GM19351 (cell line): Measurements from ENCODE around the gene WHRN.

Experiments
- ATAC-seq: cut with Tn5 transposase; IDR thresholded peaks from one replicate; pipeline ENCODE4 v1.9.1; 2021; ENCODE audit warnings: mild to moderate bottlenecking, moderate library complexity; ENCODE audit not compliant: unreplicated experiment

WHRN gene

DNA sequence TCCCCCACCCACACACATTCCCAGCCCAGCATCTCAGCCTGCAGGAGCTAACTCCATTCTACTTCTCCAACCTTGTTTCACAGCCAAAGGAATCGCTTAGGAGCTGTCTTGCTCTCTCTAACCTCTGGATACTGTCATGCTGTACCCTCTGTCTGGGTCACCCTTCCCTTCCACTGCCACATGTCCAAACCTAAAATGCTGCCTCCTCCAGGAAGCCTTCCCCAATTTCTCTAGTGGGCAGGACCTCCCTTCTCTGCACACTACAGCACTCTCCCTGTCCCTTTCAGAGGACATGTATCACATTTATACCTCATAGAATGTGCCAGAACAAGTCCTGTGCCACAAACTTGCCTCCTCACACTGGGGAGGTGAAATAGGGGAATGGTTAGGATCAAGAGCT is 30.8 kb downstream of the WHRN start:
- no peak for ATAC-seq

DNA sequence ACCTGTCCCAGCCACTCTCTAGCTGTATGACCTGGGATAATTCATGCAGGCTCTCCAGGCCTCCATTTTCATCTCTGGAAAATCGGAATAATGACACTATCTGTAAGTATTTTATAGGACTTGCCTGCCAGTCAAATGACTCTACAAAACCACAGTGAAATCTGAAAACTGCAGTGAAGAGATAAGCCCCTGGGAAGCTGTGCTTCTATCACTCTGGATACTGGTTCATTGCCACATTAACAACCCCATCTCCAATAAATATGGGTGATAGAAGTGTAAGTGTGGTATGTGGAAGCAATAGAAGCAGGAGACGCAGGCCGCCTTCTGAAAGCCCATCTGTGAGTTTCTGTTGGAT is 31.8 kb downstream of the WHRN start:
- no peak for ATAC-seq

DNA sequence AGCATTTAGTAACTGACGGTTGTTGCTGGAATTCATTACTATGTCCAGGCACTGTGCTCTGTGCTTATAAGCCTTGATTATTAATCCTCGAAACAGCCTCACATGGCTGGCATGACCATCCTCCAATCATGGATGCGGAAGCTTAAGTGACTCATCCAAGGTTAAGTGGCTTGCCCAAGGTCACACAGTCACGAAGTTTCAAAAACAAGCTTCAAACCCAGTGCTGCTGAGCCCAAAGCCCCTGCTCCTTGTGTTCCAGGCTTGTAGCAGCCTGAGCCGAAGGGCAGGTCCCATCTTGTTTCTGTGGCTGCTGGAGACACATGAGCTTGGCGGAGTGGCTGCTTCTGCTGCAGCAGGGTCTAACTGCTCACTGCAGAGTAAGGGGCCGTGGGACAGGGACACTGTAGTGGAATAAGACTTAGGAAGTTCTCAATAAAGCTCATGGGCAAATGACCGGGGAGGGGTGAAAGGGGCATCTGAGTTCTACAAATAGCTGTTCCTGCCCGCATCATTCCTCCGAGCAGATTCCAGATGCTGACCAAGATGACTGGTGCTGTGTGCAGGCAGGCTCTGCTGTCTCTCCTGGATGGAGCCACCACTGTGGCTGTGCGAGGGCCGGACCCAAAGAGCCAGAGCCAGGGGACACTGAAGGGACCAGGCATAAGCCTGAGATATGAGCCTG is 32.4 kb downstream of the WHRN start:
- ATAC-seq: no peak

DNA sequence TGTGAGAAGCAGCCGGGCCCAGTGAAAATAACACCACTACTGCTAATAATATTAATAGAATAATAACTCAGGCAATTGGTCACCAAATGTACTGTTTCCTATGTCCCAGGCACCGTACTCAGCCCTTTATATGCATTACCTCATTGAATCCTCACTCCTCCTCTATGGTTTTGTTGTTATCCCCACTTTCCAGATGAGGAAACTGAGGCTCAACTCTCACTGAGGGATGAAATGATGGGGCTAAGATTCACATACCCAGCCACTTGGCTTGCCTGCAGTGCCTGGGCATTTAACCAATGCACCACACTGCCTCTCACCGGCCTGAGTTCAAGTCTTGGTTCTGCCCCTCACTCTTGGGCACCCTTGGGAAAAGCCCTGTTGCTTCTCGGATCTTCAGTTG is 34.1 kb downstream of the WHRN start:
- ATAC-seq: no peak

DNA sequence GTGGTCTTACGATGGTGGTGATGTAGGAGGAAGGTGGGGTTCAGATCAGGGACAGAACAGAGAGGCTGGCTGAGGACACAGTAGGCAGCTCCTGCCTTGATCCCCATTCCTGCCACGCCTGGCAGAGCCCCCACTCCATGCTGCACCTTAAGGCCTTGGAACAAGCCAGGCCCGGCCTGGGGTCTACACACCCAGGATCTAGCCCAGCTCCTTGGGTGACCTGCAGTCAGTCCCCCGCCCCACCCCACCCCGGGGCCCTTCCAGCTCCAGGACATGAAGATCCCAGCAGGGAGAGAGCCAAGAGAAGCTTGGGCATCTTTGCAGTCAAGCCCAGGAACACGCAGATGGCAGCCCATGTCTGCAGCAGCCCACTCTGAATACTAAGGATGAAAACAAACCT is 34.7 kb downstream of the WHRN start:
- ATAC-seq: no peak

DNA sequence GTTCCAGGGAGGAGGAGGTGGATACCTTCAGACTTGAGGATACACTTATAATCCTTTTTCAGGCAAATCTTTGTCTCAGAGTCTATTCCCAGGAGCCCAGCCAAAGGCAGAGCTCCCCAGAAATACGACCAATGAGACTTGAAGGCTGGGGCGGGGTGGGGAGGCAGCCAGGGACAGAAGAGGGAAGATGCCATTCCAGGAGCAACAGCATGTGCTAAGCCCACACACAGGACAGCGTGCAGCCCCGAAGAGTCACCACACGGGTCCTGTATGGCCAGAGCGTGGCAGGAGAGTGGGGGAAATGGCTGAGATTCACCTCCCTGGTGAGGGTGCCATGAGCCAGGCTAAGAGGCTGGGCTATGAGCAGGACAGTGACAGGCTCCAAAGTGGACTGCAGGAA is 35.2 kb downstream of the WHRN start:
- ATAC-seq: no peak

DNA sequence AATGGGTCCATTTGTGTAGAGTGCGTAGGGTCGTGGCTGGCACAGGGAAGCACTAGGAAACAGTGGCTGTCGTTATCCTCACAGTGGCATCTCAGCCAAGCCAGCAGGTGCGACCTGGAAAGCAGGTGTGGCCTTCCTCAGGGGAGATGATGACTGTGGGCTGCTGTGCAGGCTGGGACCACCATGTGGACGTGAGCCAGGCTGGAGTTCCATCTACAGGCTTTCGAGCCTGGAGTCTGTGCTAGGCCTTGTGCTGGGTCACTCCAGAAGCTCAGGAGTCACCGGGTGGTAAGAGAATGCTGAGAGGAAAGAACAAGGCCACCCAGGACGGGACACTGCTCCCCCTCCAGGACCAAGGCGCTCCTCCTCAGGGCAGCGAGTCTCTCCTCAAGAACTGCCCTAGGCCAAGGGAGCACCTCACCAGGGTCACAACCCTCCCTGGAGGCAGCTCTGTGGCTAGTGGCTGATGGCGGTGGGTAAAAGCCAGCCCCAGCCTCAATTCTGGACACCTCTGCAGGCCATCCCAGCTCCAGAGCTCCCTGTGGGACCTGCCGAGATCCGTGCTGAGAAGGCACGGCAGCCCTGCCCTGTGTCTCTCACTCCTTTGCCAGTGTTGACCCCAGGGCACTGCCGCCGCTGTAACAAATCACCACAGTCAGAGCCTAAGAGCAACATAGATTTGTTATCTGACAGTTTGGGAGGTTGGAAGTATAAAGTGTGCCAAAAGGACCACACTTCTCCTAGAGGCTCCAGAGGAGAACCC is 36.0 kb downstream of the WHRN start:
- no peak for ATAC-seq

DNA sequence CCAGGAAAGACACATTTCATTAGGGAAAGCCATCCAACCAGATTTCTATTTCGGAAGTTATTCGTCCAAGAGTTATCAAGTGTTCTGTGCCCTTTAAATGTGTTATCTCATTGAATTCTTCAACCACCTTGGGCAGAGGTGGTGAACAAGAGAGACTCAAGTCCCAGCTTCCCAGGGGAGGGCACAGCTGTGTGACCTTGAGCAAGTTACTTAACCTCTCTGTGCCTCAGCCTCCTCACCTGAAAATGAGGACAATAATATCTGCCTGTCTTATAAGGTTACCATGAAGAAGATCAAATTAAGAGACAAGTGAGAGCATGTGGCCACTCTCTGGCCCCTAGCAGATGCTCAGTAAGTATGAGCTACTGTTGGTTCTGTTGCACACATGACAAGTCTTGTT is 37.4 kb downstream of the WHRN start:
- no peak for ATAC-seq

DNA sequence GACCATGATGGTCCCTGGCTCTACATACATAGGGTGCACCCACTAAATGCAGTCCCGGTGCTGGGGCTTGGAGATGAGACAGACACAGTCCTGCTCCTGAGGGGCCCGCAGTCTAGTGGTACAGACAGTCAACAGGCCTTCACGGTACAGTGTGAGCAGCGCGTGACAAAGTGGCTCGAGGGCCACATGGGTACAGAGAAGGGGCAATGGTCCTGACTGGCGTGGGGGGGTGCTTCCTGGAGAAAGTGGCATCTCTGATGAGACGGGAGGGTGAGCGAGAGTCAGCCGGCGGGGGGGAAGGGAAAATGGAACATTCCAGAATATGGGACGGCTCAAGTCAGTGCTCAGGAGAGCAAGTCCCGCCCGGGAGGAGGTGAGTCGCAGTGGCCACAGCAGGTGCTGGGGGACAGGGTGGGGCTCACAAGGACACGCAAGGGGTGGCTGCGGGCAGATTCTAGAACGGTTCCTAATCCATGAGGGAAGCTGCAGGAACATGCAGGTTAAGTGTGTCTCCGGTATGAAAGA is 38.0 kb downstream of the WHRN start:
- no peak for ATAC-seq

DNA sequence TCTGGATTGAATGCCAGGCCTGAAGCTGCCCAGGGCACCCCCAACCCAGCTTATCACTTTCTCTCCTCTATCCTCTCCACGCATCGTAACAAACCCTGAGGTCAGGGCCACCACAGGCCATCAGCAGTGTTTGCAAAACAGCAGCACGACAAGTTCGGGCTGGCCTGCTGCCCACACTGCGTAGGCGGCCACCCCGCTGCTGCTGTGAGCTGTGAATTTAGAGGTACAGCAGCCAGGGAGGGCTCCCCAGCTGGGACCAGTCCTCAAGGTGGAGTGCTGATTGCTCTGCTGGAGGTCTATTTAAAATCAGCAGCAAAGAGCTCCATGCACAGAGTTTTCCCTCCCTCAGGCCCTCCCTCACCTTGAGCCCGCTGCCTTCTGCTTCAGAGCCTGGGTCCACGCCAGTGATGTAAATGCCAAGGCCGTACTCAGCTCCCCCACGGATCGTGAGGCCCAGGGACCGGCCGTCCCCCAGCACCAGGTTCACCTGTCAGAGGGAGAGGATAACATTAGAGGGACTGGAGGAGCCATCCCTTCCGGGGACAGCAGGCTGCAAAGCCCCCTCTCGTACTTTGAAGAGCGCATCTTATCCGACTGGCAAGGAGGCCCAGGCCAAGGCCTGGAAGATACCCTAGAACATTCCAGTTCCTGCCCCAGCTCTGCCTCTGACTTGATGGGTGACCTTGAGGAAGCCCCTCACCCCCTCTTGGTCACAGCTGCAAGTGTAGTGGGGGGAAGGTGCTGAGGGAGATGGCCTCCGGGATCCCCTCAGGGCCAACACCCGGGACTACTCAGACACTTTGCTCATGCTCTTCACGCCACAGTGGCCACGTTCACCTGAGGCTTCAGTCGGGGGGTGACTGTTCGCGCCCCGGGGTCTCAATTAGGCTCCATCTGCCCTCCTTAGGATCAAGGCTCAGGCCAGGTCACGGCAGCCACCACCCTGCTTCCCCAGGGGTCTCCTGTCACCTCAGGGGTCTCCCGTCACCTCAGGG is 39.1 kb downstream of the WHRN start:
- ATAC-seq: no peak

DNA sequence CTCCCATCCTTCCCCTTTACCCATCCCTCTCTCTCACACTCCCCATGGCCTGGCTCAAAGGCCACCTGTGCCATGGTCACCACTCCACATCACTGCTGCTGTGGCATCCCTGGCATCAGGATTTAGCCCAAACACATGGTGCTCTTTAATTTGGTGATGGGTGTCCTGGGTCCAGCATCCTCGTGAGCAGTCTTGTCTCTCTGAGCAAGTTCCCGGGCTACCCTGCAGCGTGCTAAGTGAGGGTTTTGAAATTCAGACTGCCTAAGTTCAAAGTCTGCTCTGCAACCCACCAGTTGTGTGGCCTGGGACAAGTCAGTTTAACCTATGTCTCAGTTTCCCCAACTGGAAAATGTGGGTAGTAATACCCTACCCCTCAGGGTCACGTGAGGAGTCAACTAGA is 39.9 kb downstream of the WHRN start:
- no peak for ATAC-seq

DNA sequence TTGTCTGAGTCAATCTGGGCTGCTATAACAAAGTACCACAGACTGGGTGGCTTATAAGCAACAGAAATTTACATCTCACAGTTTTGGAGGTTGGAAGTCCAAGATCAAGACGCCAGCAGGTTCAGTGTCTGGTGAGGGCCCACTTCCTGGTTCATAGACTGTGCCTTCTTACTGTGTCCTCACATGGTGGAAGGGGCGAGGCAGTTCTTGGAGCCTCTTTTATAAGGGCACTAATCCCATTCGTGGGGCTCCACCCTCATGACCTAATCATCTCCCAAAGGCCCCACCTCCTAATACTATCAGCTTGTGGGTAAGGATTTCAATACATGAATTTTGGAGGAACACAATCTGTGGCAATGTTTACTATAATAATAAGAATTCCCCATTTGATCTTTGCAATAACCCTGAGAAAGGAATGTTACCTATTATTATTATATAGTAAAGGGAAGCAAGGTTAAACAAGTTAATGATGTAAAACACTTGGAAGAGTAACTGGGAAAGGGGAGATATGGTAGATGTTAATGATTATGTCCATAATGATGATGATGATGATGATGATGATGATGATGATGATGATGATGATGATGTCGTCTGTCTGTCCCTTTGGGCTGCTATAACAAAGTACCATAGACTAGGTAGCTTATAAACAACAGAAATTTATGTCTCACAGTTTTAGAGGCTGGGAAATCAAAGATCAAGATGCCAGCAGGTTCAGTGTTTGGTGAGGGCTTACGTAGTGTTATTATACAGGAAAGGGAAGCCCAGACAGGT is 40.8 kb downstream of the WHRN start:
- no peak for ATAC-seq

DNA sequence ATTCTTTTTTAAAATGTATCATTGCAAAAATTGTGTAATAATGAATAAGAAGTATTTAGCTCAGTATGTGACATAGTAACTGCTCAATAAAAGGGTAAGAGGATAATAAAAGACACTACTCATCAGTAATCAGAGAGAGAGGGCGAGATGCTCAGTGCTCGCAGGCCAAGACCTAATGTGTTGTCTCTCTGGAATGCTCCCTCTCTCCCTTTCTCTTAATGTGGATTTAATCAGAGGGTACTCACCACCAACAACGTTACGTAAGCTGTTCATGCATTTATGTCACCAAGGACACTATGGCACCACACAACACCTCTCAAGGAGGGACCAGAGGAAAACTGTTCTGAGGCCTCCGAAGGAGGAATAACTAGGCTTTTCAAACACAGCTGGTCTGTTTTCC is 42.5 kb downstream of the WHRN start:
- no peak for ATAC-seq

DNA sequence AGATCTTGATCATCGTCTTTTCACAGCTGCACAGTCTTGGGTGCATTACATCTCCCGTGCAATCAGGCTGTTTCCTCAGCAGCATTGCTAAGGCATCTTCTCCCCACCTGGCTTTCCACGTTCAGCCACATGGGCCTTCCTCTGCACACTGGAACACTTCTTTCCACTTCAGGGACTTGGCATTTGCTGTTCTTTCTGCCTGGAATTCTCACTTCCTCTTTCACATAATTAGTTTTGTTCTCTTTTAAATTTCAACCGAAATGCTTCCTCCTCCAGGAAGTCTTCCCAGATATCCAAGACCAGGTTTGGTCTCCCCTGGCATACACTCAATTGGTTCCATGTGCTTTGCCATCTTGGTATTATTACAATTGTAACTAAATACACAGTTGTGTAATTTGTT is 43.8 kb downstream of the WHRN start:
- ATAC-seq: no peak

DNA sequence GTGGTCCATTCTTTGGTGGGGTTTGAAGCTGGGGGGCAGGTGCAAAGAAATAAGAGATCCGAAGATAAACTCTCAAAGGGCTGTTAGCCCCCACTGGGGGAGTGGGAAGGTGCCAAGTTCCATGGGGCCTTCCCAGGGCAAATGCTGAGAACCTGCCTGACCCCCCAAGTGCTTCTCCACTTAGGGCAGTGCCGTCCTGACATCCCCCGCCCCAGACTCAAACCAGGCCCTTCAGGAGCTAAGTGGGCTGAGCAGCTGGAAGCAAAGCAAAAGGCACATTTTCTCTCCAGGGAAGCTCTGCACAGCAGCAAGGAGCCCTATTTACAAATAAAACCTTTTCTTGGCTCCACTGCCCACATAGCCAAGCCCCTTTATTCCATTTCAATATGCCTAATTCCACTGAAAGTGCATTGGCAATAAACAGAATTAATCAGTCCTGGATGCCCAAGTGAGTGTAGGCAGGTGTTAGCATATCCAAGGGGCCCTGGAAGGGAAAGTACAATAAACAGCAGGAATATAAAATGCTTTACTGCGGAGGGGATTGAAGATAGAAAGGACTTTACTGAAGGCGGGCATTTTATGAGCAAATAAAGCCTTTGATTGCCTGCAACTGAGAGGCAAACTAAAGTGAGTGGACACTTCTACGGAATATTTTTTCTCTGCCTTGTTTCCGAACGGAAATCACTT is 44.6 kb downstream of the WHRN start:
- no peak for ATAC-seq

DNA sequence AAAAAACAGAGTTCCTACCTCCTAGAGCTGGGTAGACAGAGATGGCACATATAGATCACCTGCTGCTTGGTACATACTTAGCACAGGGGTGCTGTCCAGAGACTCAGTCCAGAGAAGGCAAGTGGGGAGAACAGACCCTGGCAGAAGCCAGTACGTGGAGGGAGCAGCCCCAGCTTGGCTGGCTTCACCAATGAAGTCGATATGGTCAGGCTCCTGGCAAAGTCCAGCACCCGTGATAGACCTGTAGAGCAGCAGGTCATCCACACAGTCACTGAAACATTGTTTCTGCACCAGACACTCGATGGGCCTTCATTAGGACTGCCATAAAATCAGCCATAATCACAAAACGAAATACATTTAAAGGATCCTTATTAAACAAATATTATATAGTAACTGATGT is 45.8 kb downstream of the WHRN start:
- ATAC-seq: no peak

DNA sequence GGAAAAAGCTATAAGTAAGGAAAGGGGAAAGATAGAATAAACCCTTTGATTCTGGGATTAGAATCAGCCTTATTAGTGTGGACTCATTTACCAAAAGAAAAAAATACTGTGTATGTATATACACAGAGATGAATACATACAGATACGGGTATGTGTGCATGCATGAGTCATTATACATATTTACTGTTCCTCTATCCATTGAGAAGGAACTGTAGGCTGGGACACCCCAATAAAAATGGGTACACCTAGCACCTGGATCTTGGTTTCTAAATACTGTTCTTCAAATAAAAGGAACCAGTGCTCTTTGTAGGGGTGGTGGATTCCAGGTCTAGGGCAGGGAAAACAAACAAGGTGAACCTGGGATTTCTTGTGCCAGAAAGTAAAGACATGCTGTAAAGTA is 48.3 kb downstream of the WHRN start:
- ATAC-seq: no peak

DNA sequence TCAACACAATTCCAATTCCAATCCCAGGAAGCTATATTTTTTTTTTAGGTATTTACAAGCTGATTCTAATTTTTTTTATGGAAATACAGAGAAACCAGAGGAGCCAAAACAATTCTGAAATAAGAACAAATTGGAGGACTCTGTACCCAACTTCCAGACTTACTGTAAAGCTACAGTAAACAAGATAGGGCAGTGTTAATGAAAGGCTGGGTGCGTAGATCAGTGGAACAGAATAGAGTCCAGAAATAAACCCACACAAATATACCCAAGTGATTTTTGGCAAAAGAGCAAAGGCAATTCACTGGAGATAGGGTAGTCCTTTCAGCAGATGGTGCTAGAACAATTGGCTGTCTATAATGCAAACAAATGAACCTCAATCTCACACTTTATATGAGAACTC is 50.6 kb downstream of the WHRN start:
- ATAC-seq: no peak

DNA sequence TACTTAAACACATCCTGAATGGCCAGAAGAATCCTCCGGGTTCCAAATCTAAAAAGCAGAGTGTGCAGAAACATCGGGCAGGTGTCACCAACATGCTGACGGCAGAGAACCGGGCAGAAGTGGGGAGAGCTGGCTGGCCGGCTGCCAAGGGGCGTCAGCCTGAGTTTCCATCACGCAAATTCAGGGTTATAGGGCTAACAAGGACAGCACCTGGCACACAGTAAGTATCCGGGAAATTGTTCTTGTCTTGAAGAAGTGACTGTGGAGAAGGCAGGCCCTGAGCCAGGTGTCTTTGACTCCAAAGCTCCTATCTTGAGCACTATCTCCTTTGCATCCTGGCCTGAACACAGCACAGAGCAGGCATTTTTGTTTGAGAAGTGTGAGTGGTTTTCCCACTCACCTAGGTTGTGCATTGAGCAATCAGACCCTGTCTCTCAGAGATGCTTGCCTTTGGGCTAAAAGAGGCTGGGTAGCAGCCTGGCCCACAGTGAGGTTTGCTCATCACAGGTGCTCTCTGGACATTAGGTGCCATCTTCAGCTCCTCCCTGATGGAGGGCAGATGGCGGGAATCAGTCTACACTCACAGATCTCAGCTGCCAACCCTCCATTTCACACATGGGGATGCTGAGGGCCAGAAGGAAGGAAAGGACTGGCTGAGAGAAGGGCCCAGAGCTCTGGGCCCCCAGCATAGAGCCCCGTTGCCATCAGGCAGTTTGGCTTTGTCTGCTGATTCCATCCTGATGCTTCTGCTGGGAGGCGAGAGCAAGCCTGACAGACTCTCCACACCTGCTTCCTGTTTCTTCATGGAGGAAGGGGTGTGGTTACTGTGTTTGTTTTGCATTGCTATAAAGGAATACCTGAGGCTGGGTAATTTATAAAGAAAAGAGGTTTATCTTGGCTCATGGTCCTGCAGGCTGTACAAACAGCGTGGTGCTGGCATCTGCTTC is 52.8 kb downstream of the WHRN start:
- no peak for ATAC-seq
